ENCODE measurements around the gene AKR1C4.
"Not testable (repeated sequence)": the region's sequence is repeated elsewhere in the genome, so short reads cannot be mapped to it uniquely, and the experiment has no call there.

Gene AKR1C4

GRCh38 chr10:5209776-5210175 is 13.1 kb downstream of the AKR1C4 start:
- DNase-seq, result not testable (repeated sequence)

GRCh38 chr10:5210261-5210660 is 13.6 kb downstream of the AKR1C4 start:
- not testable (repeated sequence) for DNase-seq

- DNase-seq, result no peak
Observed at GRCh38 chr10:5211696-5212536, 15.3 kb downstream of the AKR1C4 start.

- no peak for DNase-seq
Observed at GRCh38 chr10:5216801-5217200, 20.2 kb downstream of the AKR1C4 start.

GRCh38 chr10:5219262-5219661 is 22.6 kb downstream of the AKR1C4 start:
- DNase-seq, result no peak

GRCh38 chr10:5222942-5223341 is 26.3 kb downstream of the AKR1C4 start:
- not testable (repeated sequence) for DNase-seq

GRCh38 chr10:5229019-5229418 is 32.4 kb downstream of the AKR1C4 start:
- no peak for DNase-seq

- no peak for DNase-seq
Observed at GRCh38 chr10:5233324-5233723, 36.7 kb downstream of the AKR1C4 start.

- DNase-seq, result no peak
Observed at GRCh38 chr10:5234106-5234860, 37.6 kb downstream of the AKR1C4 start.

GRCh38 chr10:5237541-5237940 is 40.9 kb downstream of the AKR1C4 start:
- DNase-seq, result not testable (repeated sequence)

- DNase-seq, result no peak
Observed at GRCh38 chr10:5242585-5242984, 45.9 kb downstream of the AKR1C4 start.

GRCh38 chr10:5243521-5243987 is 46.9 kb downstream of the AKR1C4 start:
- no peak for DNase-seq

GRCh38 chr10:5252177-5253037 is 55.8 kb downstream of the AKR1C4 start:
- DNase-seq, result no peak

GRCh38 chr10:5254488-5254887 is 57.9 kb downstream of the AKR1C4 start:
- DNase-seq, result no peak

- not testable (repeated sequence) for DNase-seq
Observed at GRCh38 chr10:5257768-5258167, 61.1 kb downstream of the AKR1C4 start.

- no peak for DNase-seq
Observed at GRCh38 chr10:5259132-5259951, 62.7 kb downstream of the AKR1C4 start.

GRCh38 chr10:5259952-5260578 is 63.4 kb downstream of the AKR1C4 start:
- no peak for DNase-seq

GRCh38 chr10:5260828-5261227 is 64.2 kb downstream of the AKR1C4 start:
- no peak for DNase-seq

- DNase-seq, result no peak
Observed at GRCh38 chr10:5265139-5265538, 68.5 kb downstream of the AKR1C4 start.

GRCh38 chr10:5266351-5266750 is 69.7 kb downstream of the AKR1C4 start:
- DNase-seq, result no peak

GRCh38 chr10:5266804-5267203 is 70.2 kb downstream of the AKR1C4 start:
- DNase-seq, result no peak

GRCh38 chr10:5268234-5268633 is 71.6 kb downstream of the AKR1C4 start:
- no peak for DNase-seq
